Coronary artery (tissue), 2 donors: ENCODE measurements around the gene TOP3A.

ENCODE experiments used
- DNase-seq: peaks from one replicate; pipeline ENCODE4 v3.0.0-alpha.2; 2017; ENCODE audit warnings: low spot score
- H3K27ac ChIP-seq, 2 donors: fragments of 200-600 bp; sonication (generic); one replicate each; pipeline ENCODE4 v1.5.1; 2016 to 2019
- H3K4me3 ChIP-seq: fragments of 200-600 bp; sonication (generic); 2 replicates; pipeline ENCODE4 v1.5.1; 2016; ENCODE audit warnings: mild to moderate bottlenecking, moderate library complexity
- TF ChIP-seq, protein P1 (sequence below): fragments of 200-600 bp; sonication (generic); IDR thresholded peaks from one replicate; pipeline ENCODE4 v1.5.1; 2019; ENCODE audit warnings: antibody characterized with exemption

TOP3A gene

DNA sequence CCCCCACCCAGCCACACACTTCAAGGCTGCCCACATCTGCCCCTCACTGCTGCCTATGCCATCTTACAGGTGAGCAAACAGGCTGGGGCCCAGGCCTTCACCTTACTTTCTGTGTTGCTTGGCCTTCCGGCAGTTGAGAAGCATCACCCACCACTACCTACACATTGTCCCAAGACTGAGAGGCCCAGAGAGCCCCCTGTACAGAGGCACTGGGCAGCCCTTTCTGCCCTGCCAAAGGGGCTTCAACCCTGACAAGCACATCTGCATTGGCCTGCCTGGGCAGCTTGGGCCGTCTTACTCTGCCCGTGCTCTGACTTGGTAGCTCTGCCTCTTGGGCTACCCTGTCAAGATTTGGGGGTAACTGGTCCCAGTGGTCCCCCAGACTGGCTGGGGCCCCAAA lies 53.1 kb downstream of the TOP3A start:
- peak overlapping the region; percentile 90 for H3K4me3 ChIP-seq
- H3K27ac ChIP-seq, result peak overlapping the region; percentile 96 to 97
- TF ChIP-seq, protein P1, sequence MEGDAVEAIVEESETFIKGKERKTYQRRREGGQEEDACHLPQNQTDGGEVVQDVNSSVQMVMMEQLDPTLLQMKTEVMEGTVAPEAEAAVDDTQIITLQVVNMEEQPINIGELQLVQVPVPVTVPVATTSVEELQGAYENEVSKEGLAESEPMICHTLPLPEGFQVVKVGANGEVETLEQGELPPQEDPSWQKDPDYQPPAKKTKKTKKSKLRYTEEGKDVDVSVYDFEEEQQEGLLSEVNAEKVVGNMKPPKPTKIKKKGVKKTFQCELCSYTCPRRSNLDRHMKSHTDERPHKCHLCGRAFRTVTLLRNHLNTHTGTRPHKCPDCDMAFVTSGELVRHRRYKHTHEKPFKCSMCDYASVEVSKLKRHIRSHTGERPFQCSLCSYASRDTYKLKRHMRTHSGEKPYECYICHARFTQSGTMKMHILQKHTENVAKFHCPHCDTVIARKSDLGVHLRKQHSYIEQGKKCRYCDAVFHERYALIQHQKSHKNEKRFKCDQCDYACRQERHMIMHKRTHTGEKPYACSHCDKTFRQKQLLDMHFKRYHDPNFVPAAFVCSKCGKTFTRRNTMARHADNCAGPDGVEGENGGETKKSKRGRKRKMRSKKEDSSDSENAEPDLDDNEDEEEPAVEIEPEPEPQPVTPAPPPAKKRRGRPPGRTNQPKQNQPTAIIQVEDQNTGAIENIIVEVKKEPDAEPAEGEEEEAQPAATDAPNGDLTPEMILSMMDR, result no peak
- no peak for DNase-seq

- H3K27ac ChIP-seq, result peak overlapping the region; percentile 96 to 97
- TF ChIP-seq, protein P1, result no peak
- H3K4me3 ChIP-seq, result peak overlapping the region; percentile 90
- peak; percentile 88 for DNase-seq
Measured at GRCh38 chr17:18261146-18261515, 53.7 kb downstream of the TOP3A start.

DNA sequence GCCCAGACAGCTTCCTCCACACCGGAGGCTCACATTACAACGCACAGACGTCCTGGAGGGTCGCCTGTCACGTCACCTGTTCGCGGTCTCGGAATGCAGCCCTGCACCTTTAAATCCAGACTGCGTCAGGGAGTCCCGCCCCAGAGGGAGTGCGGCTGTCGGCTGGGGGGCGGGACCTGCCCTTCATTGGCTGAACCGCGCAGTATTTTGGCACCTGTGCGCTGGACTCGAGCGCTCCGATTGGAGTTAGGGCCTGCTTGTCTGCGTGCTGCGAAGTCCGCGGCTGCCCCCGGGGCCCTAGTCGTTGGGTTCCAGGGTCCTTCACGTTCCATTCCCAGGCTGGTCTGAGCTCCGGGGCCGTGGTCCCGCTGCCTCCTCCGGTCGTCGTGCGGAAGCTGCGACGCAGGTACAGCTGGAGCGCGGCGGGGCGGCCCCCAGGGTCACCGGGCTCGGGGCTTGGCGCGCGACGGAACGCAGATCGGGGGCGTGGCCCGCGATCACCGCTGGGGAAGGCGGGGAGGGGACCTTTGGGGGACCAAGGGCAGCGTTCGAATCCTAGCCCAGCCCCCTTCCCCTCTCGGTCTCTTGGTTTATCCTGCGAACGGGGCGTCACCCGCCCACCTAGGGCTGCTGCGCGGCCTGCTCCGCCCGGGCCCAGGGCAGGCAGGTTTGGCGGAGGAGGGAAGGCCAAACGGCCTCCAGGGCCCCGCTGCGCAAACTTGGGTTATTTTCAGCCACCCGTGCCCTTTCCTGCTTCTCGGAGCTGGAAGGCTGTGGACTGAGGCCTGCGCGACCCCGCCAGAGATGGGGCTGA lies 54.3 kb downstream of the TOP3A start, which contains the start of gene MIEF2:
Gene MIEF2, plus strand, starts transcription at position 331 of the 814 bp plus-strand sequence. CDS start 2,059 bp downstream, outside the sequence.
- peak within 1 kb of the TSS; percentile 90 for H3K4me3 ChIP-seq
- DNase-seq, result peak; percentile 96
- peak within 1 kb of the TSS; percentile 96 to 97 for H3K27ac ChIP-seq
- TF ChIP-seq, protein P1, result no peak

DNA sequence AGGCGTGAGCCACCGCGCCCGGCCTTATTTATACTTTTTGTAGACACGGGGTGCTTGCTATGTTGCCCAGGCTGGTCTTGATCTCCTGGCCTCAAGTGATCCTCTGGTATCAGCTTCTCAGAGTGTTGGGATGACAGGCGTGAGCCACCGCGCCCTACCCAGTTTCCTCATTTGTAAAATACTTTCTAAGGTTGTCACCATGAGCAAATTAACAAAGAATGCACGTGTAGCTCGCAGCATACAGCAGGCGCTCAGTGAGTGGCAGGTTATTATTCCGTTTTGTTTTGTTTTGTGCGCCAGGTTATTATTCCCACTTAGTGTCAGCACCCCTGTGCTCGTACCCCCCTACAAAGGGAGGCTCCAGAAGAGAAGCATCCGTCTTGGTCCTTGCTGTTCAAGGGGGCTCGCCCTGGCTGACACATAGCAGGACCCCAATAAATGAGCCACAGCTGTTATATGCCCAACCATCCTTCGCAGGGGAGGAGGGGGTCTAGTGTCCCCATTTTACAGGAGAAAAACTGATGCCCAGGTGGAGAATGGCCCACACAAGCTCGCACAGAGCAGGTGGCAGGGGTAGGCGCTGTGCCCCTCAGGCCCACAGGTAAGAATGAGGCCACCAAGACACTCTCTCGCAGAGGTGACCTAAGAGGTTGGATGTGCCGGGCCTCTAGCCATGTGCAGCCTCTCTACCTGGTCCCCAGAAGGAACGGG lies 55.0 kb downstream of the TOP3A start:
- TF ChIP-seq, protein P1, result no peak
- Histone ChIP-seq H3K27ac (peak overlapping the region; percentile 47 to 96), H3K4me3 (peak overlapping the region; percentile 90)
- no peak for DNase-seq

GRCh38 chr17:18258356-18259038 lies 56.3 kb downstream of the TOP3A start, which contains the start of gene FLII:
TSS of gene FLII (minus strand) at chr17:18258738. CDS start at chr17:18258690, 48 bp downstream.
- Histone ChIP-seq H3K27ac (peak within 1 kb of the TSS; percentile 83 to 100), H3K4me3 (peak within 1 kb of the TSS; percentile 100)
- no peak for DNase-seq
- TF ChIP-seq, protein P1, result no peak

GRCh38 chr17:18257982-18258355 lies 56.8 kb downstream of the TOP3A start:
- DNase-seq, result peak; percentile 93
- TF ChIP-seq, protein P1, result no peak
- H3K27ac ChIP-seq, result peak overlapping the region; percentile 83 to 100
- peak overlapping the region; percentile 100 for H3K4me3 ChIP-seq
